Measurements from ENCODE around the gene RRP8. TPM values are rescaled to one million over a fixed set of nuclear protein-coding genes. Genes with fewer than 3 reads are reported as not detected.

Gene RRP8
- total and polyA plus RNA-seq, 2 donors (not counting 1 experiment from before 2014, with no cell fraction given), result 8.6 to 29.4 TPM

- Histone ChIP-seq H4K20me1 (ENCODE audit: control insufficient read depth, insufficient read depth, low read length, poor library complexity, severe bottlenecking) (peaks cover 35% of the 10 kb centered on the region), H2AFZ (ENCODE audit: insufficient read depth, low read depth, low read length, poor library complexity, severe bottlenecking) (peak overlapping the region; percentile 98), H3K27me3 (replicated peaks in 1 of 4; ENCODE audit: control extremely low read depth in 1 of 4, control insufficient read depth in 3 of 4, insufficient read depth in 4 of 4, low read length in 3 of 4) (no peaks in the 10 kb centered on the region), H3K9ac (ENCODE audit: low read length) (peak overlapping the region; percentile 94), H3K36me3 (replicated peaks in 1 of 2; ENCODE audit: control extremely low read depth in 1 of 2, control insufficient read depth in 1 of 2, extremely low read depth in 1 of 2, insufficient read depth in 2 of 2, low read length in 1 of 2) (peaks cover 2 to 43% of the 10 kb centered on the region in 2 experiments), H3K9me3 (ENCODE audit: control extremely low read depth in 1 of 3, control insufficient read depth in 2 of 3, insufficient read depth in 1 of 3, low read length in 2 of 3) (no peaks in the 10 kb centered on the region), H3K4me2 (replicated peaks; ENCODE audit: low read depth, low read length, poor library complexity, severe bottlenecking) (peak overlapping the region; percentile 94), H3K4me1 (ENCODE audit: control insufficient read depth in 2 of 2, insufficient read depth in 2 of 2, low read length in 2 of 2) (peaks cover 51 to 56% of the 10 kb centered on the region in 2 donors), H3K27ac (ENCODE audit: low read length in 2 of 2) (peak overlapping the region; percentile 70 to 89), H3K4me3 (ENCODE audit: control extremely low read depth in 1 of 5, extremely low read depth in 1 of 5, insufficient read depth in 1 of 5, low read depth in 2 of 5, low read length in 4 of 5) (peak overlapping the region; percentile 77 to 96 (median 93)), H3K79me2 (ENCODE audit: control insufficient read depth, insufficient read depth, low read length) (peaks cover 94% of the 10 kb centered on the region)
- Mint-ChIP-seq H3K4me3 (no peak overlapping the region), H3K4me1 (peaks cover 38% of the 10 kb centered on the region), H3K9me3 (ENCODE audit: insufficient read depth) (no peaks in the 10 kb centered on the region), H3K27ac (no peak overlapping the region), H3K27me3 (no peaks in the 10 kb centered on the region)
- POLR2A ChIA-PET, result interaction anchor here (0.7 to 4.6 kb wide), 6 partner anchors 8 to 143 kb away, joined by 3 to 38 read pairs (median 4); partner anchors contain the start of genes DCHS1, MRPL17, TAF10 and TPP1
- DNase-seq (peak; percentile 70), ATAC-seq (ENCODE audit: low read depth) (peak; percentile 39)
- WGBS (ENCODE audit: insufficient coverage), result 1% methylated on average over 20 of the region's 20 CpGs
- TF ChIP-seq EZH2 (IDR thresholded peaks at IDR 0.05; ENCODE audit: borderline replicate concordance, insufficient read depth, low read depth, low read length, poor library complexity, severe bottlenecking), result no peak
- TF ChIP-seq CTCF (IDR thresholded peaks at IDR 0.05), result peak; percentile 29
- CTCF ChIA-PET, result interaction anchor here (0.6 to 7.0 kb wide), 16 partner anchors 8 to 214 kb away, joined by 3 to 52 read pairs (median 4); partner anchors contain the start of genes MRPL17, SMPD1, TAF10 and TPP1
- intact Hi-C loops (cut with micrococcal nuclease), result loop anchor here (5.0 kb wide), 3 partner anchors 72 to 372 kb away; partner anchors contain the start of gene FHIP1B
Measured at GRCh38 chr11:6604081-6604626, 738 bp upstream of the RRP8 start.

Data from B cell (primary cell).